Stimulated activated CD4-positive, alpha-beta T cell treated with anti-CD3 and anti-CD28 coated beads, TNF-alpha, amount 100 ng/mL, for 48 hours (primary cell): ENCODE measurements around the gene DAZ1.
"Not testable (repeated sequence)": the region's sequence is repeated elsewhere in the genome, so short reads cannot be mapped to it uniquely, and the experiment has no call there.

Source experiments
- DNase-seq, 3 donors: peaks; one replicate each; pipeline ENCODE4 v3.0.0-alpha.2; 2020; ENCODE audit warnings: low read depth in 3 of 3

Gene DAZ1, protein sequence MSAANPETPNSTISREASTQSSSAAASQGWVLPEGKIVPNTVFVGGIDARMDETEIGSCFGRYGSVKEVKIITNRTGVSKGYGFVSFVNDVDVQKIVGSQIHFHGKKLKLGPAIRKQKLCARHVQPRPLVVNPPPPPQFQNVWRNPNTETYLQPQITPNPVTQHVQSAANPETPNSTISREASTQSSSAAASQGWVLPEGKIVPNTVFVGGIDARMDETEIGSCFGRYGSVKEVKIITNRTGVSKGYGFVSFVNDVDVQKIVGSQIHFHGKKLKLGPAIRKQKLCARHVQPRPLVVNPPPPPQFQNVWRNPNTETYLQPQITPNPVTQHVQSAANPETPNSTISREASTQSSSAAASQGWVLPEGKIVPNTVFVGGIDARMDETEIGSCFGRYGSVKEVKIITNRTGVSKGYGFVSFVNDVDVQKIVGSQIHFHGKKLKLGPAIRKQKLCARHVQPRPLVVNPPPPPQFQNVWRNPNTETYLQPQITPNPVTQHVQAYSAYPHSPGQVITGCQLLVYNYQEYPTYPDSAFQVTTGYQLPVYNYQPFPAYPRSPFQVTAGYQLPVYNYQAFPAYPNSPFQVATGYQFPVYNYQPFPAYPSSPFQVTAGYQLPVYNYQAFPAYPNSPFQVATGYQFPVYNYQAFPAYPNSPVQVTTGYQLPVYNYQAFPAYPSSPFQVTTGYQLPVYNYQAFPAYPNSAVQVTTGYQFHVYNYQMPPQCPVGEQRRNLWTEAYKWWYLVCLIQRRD

DNA sequence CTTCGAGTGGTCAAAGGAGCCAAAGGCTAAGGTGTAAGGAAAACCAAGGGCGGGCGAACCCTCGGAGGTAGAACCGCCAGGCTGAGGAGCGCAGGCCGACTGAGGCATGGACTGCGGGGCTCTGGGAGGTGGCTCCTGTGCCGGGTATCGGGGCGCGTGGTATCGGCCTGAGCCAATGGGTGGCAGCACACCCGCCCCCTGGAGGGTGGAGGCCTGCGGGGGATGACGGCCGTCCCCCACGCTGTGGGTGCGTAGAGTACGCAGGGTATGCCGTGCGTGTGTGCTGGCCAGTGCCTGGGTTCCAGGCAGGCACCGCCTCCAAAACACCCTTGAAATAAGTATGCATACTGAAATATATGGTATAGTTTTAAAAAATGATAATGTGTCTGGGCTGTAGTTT lies at the start of gene DAZ1:
Gene DAZ1 (minus strand): TSS at position 101 of the 400 bp plus-strand sequence. CDS start 208 bp downstream, outside the sequence.
- DNase-seq = not testable (repeated sequence)

DNA sequence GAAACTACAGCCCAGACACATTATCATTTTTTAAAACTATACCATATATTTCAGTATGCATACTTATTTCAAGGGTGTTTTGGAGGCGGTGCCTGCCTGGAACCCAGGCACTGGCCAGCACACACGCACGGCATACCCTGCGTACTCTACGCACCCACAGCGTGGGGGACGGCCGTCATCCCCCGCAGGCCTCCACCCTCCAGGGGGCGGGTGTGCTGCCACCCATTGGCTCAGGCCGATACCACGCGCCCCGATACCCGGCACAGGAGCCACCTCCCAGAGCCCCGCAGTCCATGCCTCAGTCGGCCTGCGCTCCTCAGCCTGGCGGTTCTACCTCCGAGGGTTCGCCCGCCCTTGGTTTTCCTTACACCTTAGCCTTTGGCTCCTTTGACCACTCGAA lies 20.4 kb upstream of the DAZ1 start, which contains the start of gene DAZ2:
Gene DAZ2 (plus strand): TSS at position 301 of the 400 bp plus-strand sequence. CDS start 208 bp downstream, outside the sequence.
- not testable (repeated sequence) for DNase-seq

DNA sequence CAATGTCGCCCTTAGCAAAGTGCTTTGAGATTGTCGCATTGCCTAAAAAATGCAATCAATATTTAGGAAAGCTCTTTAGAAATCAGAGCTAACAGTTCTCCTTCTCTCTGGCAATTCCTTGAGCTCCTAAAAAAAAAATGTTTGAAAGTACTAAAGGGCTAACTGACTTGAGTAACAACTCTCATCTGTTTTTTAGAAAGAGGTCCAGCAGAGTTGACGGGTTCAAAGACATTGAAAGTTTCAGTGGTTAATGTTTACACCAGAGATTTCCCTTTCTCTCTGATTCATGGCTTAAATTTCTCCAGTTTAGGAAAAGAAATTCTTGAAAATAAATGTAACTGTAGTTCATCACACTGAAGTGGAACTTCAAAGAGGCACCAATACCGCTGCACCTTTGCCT lies 11.9 kb upstream of the DAZ1 start:
- not testable (repeated sequence) for DNase-seq

DNA sequence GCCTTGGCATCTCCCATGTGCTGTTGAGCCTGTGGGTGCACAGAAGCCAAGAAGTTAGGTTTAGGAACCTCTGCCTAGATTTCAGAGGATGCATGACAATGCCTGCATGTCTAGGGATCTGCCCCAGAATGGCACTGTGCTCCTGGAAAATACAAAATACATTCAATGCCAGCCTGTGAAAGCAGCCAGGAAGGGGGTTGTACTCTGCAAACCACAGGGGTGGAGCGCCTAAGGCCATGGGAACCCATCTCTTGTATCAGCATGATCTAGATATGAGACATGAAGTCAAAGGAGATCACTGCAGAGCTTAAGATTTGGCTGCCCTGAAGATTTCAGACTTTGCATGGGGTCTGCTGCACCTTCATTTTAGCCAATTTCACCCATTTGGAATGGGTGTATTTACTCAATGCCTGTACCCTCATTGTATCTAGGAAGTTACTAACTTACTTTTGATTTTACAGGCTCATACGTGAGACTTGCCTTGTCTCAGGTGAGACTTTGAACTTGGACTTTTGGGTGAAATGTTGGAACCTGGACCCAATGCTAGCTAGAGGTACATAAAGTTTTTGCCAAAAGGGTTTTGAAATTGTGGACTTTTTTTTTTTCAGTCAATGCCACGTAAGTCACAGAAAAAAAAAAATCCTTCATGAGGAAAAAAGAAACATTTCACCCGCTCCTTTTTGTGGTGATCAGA lies 11.1 kb upstream of the DAZ1 start:
- DNase-seq = not testable (repeated sequence)

DNA sequence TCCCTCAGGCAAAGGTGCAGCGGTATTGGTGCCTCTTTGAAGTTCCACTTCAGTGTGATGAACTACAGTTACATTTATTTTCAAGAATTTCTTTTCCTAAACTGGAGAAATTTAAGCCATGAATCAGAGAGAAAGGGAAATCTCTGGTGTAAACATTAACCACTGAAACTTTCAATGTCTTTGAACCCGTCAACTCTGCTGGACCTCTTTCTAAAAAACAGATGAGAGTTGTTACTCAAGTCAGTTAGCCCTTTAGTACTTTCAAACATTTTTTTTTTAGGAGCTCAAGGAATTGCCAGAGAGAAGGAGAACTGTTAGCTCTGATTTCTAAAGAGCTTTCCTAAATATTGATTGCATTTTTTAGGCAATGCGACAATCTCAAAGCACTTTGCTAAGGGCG lies 8.6 kb upstream of the DAZ1 start:
- DNase-seq = not testable (repeated sequence)
